Inferior parietal cortex (tissue), 1 donor: ENCODE measurements around the gene TPCN2.

ENCODE experiments used
- DNase-seq: peaks from one replicate; pipeline ENCODE4 v3.0.0-alpha.2; 2016; ENCODE audit errors: extremely low spot score

Gene TPCN2

GRCh38 chr11:69010361-69010891, 38.3 kb upstream of the TPCN2 start:
- DNase-seq = no peak

GRCh38 chr11:69010964-69011623, 37.6 kb upstream of the TPCN2 start:
- peak; percentile 38 for DNase-seq

- DNase-seq = no peak
Observed at GRCh38 chr11:69011624-69012091, 37.1 kb upstream of the TPCN2 start.

- DNase-seq = no peak
Observed at GRCh38 chr11:69012092-69013008, 36.4 kb upstream of the TPCN2 start.

- no peak for DNase-seq
Observed at GRCh38 chr11:69013009-69013951, 35.5 kb upstream of the TPCN2 start, which contains the start of gene MRGPRF. TSS of gene MRGPRF (minus strand) at chr11:69013246. CDS start at chr11:69009901, 3,345 bp downstream.

- DNase-seq = no peak
Observed at GRCh38 chr11:69014084-69014851, 34.5 kb upstream of the TPCN2 start.

- no peak for DNase-seq
Observed at GRCh38 chr11:69014898-69015549, 33.7 kb upstream of the TPCN2 start.

- no peak for DNase-seq
Observed at GRCh38 chr11:69017951-69018350, 30.8 kb upstream of the TPCN2 start.

- DNase-seq = no peak
Observed at GRCh38 chr11:69018924-69019323, 29.8 kb upstream of the TPCN2 start.

- DNase-seq = no peak
Observed at GRCh38 chr11:69022260-69022659, 26.5 kb upstream of the TPCN2 start.

GRCh38 chr11:69024509-69024908, 24.2 kb upstream of the TPCN2 start:
- no peak for DNase-seq

- no peak for DNase-seq
Observed at GRCh38 chr11:69027704-69028372, 20.9 kb upstream of the TPCN2 start.

GRCh38 chr11:69030301-69030700, 18.4 kb upstream of the TPCN2 start:
- DNase-seq = no peak

GRCh38 chr11:69032833-69033232, 15.9 kb upstream of the TPCN2 start:
- no peak for DNase-seq

- DNase-seq = no peak
Observed at GRCh38 chr11:69033431-69033830, 15.3 kb upstream of the TPCN2 start.

GRCh38 chr11:69034123-69034867, 14.4 kb upstream of the TPCN2 start:
- no peak for DNase-seq

- no peak for DNase-seq
Observed at GRCh38 chr11:69035150-69035945, 13.4 kb upstream of the TPCN2 start.

GRCh38 chr11:69035946-69036340, 12.8 kb upstream of the TPCN2 start:
- no peak for DNase-seq
